ENCODE results near the gene OR52N4. TPM values are rescaled to one million over a fixed set of nuclear protein-coding genes. Genes with fewer than 3 reads are reported as not detected.
"Not testable (repeated sequence)": the region's sequence is repeated elsewhere in the genome, so short reads cannot be mapped to it uniquely, and the experiment has no call there.

The OR52N4 gene
- total RNA-seq (2014; rRNA removed; shearing (Covaris generic)) = not detected in 2 replicates

DNA sequence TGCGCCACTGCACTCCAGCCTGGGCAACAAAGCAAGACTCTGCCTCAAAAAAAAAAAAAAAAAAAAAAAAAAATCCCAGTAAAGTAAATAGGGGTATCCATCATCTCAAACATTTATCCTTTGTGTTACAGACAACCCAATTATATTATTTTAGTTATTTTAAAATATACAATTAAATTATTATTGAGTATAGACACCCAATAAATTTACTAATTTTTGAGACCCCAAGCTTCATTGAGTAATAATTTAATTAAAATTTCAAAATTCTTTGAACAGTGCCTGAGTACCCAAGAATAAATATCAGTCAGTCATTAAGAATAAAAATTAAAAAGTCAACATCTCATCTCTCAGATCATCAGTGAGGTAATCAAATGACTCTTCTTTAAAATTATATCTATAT is at the start of gene OR52N4:
Gene OR52N4, plus strand, starts transcription at position 301 of the 400 bp plus-strand sequence. CDS start 498 bp downstream, outside the sequence.
- DNase-seq (ENCODE audit: low spot score) = no peak

DNA sequence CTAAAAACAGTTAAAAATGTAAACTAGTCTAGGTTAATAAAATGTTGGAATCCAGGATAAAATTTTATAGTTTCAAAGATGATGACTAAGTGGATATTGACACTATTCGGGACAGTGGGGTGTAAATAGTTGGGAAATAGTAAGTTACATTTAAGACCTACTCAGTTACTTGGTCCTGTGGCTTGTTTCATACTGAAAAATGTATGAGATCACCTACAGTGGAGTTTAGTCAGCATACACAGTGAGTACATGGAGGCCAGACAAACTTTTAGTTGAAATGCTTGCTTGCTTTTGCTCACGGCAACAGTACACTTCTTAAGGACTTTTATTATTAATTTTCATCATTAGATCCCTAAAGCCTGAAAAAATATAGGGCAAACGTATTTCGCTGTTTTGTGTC is 48.4 kb upstream of the OR52N4 start:
- no peak for DNase-seq (ENCODE audit: low spot score)

DNA sequence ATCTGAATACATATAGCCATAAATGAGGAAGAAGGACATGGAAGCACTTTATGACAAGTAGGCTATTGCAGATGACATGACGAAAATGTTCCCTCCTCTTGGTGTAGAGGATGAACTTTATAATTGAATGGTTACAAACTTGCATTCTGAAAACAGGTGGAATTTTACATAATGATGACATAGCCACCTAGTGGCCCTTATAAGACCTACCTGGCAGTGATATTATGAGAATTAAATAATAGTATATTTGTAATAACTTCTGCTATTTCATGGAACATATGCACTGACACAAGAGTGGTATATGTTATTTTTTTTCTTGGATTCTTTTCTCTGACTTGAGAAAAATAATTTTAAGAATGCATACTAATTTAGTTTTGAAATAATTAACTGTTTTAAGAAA is 41.5 kb upstream of the OR52N4 start:
- DNase-seq (ENCODE audit: low spot score) = no peak

DNA sequence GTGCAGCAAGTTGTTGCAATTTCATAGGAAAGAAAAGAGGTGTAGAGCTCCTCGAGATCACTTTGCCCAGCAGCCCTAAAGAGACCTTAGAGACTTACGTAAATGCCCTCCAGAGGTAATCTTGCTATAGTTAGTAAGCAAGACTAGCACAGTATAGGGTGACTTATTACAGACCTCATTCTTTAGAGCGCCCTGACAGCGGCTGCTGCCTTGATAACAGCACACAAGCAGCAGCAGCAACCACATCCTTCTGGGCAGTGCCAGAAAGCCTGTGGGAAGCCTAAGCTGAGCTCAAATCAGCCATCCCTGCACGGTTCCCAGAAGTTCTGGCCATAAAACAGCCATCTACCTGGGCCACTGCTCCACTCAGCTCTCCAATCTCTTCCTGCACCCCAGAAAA is 40.3 kb upstream of the OR52N4 start:
- no peak for DNase-seq (ENCODE audit: low spot score)

DNA sequence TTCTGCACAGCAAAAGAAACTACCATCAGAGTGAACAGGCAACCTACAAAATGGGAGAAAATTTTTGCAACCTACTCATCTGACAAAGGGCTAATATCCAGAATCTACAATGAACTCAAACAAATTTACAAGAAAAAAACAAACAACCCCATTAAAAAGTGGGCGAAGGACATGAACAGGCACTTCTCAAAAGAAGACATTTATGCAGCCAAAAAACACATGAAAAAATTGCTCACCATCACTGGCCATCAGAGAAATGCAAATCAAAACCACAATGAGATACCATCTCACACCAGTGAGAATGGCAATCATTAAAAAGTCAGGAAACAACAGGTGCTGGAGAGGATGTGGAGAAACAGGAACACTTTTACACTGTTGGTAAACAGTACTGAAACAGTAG is 37.5 kb upstream of the OR52N4 start:
- DNase-seq (ENCODE audit: low spot score) = not testable (repeated sequence)

DNA sequence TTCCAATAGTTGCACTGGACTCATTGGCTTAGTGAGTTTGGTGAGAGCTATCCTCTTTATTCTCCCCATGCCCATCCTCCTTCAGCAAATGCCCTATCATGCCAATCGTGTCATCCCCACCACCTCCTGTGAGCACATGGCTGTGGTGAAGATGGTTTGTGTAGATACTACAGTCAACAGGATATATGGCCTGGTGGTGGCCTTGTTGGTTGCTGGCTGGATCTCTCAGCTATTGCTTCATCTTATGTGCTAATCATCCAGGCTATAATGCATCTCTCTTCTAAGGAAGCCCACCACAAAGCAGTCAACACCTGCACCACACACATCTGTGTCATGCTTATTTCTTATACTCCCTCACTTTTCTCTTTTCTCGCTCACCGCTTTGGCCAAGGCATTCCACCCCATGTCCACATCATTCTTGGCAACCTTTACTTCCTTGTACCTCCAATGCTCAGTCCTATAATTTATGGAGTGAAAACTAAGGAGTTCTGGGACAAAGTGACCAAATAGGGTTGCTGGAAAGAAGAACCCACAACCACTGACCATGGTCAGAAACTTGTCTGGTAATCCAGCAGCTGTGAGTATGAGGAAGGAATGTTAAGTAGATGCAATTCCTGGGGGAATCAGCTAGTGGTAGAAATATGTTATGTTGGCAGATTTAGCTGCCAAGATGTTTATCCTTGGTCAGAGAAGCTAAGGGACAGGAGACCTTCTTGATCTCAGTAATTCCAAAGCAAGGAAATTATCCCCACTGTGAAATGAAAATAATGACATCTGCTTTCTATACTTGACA is 34.1 kb upstream of the OR52N4 start:
- no peak for DNase-seq (ENCODE audit: low spot score)

DNA sequence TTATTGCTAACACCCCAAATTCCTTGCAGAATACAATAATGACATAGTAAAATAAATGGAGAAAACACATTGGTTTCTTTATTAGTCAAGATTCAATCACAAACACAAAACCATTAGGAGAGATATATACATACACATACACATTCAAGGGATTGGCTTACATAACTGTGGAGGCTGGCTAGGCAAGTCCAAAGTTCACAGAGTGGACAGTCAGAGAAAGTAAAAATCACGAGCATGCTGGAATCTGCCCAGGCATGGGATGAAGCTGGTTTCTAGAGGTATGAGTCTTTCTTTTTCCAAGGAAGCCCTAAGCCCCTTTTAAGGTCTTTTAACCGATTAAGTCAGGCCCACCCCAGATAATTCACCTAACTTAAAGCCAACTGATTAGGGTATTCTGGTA is 31.4 kb upstream of the OR52N4 start:
- DNase-seq (ENCODE audit: low spot score) = no peak

DNA sequence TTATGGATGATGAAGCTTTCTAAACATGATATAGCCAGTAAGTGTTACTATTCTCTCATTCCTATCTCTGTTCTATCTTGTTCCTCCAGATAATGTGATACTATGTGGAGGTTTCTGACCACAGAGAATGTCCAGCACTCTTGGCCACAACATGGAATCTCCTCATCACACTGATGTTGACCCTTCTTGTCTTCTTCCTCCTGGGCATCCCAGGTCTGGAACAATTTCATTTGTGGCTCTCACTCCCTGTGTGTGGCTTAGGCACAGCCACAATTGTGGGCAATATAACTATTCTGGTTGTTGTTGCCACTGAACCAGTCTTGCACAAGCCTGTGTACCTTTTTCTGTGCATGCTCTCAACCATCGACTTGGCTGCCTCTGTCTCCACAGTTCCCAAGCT is 27.7 kb upstream of the OR52N4 start:
- no peak for DNase-seq (ENCODE audit: low spot score)

DNA sequence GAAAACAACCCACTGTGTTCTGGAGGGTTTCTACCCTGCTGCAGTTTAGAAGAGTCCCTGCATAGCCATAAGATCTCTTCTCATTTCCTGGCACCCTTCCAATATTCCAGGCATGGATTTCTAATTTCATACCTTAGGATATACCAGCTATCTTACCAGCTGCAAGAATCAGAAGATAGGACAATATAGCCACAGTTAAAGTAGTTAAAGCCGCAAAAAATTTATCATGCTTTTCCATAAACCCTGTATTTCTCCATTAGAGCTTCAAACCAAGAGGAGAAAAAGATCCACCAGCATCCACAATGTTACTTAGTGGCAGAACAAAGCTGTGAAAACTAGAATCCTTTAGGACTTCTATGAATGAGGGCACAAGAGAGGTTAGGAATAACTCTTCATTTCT is 26.4 kb upstream of the OR52N4 start:
- DNase-seq (ENCODE audit: low spot score) = no peak

DNA sequence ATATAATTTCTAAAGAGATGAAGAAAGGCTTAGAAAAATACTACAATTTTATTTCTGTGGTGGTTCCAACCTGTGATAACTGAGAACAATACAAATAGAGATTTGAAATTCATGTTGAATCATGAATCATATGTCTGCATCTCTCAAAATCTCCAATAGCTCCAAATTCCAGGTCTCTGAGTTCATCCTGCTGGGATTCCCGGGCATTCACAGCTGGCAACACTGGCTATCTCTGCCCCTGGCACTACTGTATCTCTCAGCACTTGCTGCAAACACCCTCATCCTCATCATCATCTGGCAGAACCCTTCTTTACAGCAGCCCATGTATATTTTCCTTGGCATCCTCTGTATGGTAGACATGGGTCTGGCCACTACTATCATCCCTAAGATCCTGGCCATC is 17.6 kb upstream of the OR52N4 start, which contains the start of gene OR56B1:
Gene OR56B1, plus strand, starts transcription at position 53 of the 400 bp plus-strand sequence. Its CDS starts 69 bp downstream, at position 122.
- DNase-seq (ENCODE audit: low spot score) = no peak

DNA sequence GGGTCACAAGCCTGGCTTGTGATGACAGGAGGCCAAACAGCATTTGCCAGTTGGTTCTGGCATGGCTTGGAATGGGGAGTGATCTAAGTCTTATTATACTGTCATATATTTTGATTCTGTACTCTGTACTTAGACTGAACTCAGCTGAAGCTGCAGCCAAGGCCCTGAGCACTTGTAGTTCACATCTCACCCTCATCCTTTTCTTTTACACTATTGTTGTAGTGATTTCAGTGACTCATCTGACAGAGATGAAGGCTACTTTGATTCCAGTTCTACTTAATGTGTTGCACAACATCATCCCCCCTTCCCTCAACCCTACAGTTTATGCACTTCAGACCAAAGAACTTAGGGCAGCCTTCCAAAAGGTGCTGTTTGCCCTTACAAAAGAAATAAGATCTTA is 17.0 kb upstream of the OR52N4 start:
- no peak for DNase-seq (ENCODE audit: low spot score)

DNA sequence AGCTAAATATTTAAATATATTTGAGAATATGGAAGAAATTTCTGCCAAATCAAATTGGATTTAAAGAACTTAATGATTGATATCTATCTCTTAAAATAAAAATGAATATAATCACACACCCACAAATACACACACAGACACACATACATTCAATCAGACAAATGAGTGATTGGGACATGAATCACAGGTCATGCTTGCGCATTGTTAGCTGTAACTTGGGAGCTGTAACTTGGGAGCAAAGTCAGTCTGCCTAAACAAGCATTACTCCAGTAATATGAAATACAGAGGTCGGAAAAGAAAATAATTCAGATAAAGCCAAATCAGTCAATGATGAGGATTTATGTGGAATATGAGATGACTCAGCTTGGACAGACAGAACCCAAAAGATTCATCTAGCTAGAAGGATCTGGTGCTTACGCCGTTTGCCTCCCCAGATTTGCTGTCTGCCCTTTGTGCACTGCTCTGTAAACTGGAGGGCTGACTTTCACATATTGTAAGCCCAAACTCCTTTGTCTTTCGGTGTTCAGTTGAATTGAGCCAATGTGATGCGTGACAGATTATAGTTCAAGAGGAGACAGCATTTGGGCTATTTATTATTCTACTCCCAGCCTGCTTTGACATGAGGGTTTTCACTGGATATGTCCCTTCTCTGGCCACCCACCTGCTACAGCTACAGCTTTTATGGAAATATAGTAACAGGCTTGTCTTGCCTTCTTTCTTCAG is 16.2 kb upstream of the OR52N4 start:
- DNase-seq (ENCODE audit: low spot score) = no peak

DNA sequence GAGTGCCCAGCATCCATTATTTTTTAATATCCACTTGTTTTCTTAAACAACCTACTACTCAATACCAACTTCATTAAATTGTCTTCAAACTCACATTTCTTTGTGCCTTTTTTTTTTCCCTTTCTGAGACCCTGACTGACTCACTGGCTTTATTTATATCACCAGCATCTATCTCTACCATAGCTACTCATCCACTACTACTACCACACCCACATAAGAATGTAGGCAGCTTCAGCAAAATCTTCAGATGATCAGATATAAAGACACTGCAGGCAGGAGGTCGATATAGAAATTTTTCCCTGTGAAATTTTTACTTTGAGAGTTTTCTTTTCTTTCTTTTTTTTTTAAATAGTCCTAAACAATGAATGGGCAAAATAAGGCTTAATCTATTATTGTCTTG is 15.6 kb upstream of the OR52N4 start:
- DNase-seq (ENCODE audit: low spot score) = no peak

DNA sequence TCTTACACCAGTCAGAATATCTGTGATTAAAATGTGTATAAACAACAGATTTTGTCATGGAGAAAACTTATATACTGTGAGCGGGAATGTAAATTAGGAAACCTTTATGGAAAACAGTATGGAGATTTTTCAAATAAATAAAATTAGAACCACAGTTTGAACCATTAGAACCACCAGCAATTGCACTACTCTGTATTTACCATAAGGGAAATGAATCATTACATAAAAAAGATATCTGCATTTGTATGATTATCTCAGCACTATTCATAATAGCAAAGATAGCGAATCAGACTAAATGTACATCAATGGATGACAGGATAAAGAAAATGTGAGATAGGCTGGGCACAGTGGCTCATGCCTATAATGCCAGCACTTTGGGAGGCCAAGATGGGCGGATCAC is 7.4 kb upstream of the OR52N4 start:
- no peak for DNase-seq (ENCODE audit: low spot score)

DNA sequence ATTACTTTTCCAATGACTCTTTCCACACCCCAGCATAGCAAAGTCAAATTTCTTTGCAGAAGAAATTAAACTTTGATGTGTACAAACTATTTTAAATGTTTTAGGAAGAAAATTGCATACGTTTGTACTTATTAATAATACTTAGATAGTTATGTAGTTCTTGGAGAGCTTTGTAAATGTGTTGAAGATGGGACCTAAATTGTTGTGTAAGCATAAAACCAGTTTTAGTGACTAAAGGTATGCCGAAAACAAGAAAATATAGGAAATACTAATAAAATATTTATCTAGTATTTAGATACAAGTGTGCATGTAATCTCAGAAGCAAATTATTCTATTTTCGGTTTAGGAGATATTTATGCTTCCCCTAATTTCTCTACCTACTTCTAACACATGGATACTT is 4.2 kb upstream of the OR52N4 start:
- no peak for DNase-seq (ENCODE audit: low spot score)

DNA sequence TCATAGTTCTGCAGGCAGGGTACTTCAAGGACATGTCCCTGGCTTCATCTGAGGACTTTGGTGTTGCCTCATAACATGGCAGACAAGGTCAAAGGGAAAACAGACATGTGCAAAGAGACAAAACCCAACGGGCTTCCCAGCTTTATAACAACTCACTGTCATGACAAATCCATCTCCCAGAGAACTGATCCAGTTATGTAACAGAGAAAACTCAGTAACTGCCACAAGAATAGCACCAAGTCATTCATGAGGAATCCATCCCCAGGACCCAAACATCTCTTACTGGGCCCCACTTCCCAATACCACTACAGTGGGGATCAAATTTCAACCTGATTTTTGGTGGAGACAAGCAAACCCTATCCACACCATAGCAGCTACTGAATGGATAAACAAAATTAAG is 13.0 kb downstream of the OR52N4 start:
- no peak for DNase-seq (ENCODE audit: low spot score)

DNA sequence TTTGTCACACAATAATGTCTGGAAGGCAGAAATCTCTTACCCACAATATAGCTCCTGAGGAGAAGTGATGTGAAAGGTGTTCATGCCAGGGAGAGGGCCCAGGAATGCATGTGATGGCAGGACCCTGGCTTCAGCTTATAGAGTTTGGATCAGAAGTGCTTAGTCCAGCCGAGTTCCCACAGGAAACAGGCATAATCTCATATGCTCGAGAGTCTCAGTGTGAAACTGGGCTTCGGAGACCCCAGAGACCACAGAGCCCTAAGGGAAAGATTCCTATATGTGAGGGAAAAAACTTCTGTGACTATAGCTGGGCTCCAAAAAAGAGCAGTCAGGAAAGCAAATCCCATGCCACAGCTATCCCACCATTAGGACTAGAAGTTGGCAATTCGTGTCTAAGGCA is 29.2 kb downstream of the OR52N4 start, which contains the start of gene OR52N5:
Gene OR52N5, minus strand, starts transcription at position 101 of the 400 bp plus-strand sequence. CDS start 4,721 bp downstream, outside the sequence.
- no peak for DNase-seq (ENCODE audit: low spot score)

DNA sequence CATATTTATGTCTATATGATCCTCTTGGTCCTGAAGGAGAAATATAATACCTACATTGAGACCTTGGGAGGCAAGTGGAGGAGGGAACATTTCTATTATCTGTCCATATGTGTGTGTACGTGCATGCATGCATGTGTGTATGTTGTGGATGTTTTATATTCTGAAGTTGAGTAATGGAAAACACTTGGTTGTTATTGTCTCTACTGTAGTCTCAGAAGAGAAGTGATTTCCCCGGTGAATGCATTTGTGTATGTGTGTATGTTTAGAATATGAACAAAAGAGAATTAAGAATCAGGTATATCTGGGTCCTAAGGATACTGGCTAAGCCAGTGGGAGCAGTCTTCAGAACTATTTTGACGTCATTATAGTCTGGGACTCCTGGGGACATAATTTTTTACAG is 37.1 kb downstream of the OR52N4 start, which contains the start of gene OR52N1:
Gene OR52N1, minus strand, starts transcription at position 101 of the 400 bp plus-strand sequence. CDS start 2,449 bp downstream, outside the sequence.
- no peak for DNase-seq (ENCODE audit: low spot score)

DNA sequence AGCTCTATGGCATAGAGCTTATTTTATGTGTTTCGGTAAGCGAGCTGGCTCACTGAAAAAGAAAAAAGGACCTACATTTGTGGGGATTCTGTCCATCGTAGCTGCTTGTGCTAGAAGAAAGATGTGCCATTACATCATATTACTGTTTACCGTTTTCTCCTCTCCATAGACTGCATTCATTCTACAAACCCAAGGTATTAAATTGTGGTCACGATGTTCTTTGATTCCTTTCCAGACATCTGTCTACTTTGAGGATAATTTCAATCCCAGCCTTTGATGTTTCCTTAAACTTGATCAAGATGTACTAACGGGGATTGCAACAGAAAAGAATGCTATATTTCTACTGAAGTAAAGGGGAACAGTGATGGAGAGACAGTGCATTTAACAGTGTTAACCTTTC is 42.5 kb downstream of the OR52N4 start:
- DNase-seq (ENCODE audit: low spot score) = no peak

DNA sequence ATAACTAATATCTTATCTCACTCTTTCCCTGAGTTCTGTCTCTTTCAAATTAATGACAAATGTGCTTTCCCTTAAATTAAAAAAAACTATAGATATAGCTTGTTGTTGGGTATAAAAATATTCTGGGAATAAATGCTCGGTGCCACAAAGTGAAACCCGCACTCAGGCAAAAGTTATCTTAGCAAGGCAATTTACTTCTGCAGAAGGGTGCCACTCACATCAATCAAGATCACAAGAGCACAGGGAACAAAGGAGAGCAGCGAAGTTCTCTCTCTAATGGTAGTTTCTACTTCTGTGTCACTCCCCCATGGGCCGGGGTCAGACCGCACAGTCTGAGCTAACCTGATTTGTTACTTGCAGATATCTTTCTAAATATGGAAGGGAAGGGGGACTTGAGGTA is 49.9 kb downstream of the OR52N4 start:
- no peak for DNase-seq (ENCODE audit: low spot score)
